Skeletal muscle cell (primary cell): ENCODE measurements around the gene PLPP4.

Experiments used
- DNase-seq: peaks from one replicate; pipeline ENCODE4 v3.0.0-alpha.2; 2010; ENCODE audit warnings: low read depth
- H3K4me3 ChIP-seq: 2 replicates; pipeline ENCODE4 v1.5.1; 2011; ENCODE audit warnings: low read depth, mild to moderate bottlenecking, control low read depth, low read length, moderate library complexity

The PLPP4 gene

DNA sequence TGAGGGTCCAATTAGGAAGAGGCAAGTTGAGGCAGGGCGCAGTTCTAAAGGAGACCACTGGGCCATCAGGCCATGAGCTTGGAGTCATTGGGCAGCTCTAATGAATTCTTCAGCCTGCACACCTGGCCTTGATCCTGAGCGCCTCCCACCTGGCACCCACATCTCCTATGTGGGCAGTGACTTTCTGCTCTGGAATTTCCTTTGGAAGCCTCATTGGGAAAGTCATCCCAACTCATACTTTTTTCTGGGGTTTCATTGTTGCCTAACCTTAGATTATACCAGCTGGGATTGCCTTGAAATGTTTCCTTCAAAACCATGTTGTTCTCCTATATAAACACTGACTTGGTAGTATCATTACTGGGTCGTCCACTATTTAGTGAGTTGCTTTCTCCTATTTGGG is 54.1 kb downstream of the PLPP4 start:
- no peak for DNase-seq
- no peak overlapping the region for H3K4me3 ChIP-seq

DNA sequence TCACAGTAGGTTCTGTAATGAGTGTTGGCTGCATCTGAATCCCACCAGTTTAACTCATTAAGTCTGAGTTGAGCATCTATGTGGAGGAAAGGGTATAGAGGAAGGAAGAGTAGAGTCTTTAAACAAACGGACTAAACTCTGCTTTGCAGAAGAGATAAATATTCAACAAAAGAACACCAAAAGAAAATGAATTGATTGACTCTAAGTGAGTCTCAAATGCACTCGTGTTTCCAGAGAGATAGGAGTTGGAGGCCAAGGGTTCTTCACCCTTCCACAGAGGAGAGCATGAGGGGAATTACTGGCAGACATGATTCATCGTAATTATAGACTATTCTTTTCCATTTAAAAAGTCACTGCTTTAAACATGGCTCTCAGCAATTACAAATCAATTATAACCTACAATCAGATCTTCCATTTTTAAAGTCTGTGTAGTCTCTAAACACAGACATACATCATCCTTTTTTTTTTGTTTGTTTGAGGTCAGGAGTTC is 56.3 kb downstream of the PLPP4 start:
- no peak overlapping the region for H3K4me3 ChIP-seq
- DNase-seq, result no peak

DNA sequence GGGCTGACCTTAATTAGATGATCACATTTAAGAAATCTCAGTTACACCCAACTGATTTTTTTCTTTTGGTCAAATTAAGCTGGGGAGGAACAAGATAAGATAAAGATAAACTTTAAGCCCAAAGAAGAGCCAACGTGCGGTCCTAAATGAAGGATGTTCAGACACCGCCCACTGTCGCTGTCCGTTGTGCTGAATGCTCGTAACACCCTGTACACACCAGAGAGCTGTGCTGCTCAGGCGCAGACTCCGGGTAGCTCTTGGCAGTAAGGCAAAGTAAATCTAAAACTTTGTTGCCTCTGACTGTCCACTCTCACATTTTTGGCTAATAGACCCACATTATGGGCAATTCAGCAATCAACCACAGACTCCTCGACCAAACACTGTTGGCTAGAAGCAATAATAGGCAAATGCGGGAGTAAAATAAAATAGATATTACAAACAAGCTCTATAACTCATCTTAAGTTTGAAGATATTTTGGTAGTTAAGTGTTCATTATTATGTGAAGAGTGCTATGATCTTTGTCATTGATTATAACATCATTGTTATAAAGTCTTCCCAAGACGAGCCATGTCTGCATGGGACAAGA is 57.1 kb downstream of the PLPP4 start:
- H3K4me3 ChIP-seq, result no peak overlapping the region
- DNase-seq, result no peak

DNA sequence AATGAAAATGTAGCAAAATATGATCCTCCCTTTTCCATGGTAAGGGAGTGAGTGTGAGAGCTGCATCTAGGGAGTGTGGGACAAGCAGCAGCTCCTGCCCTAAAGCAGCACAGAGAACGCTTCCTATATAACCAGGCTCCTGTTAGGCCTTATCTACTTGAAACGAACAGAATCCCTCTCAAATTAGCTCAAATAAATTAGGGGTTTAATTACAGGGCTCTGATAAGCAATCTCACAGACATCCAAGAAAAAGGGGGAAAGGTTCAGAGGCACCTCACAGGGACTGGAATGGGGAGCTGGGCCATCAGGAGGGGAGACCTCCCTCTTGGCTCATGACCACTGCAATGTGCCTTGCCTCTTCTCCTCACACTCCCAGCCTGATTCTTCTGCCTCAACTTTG is 57.9 kb downstream of the PLPP4 start:
- DNase-seq, result no peak
- H3K4me3 ChIP-seq, result no peak overlapping the region

- no peak for DNase-seq
- no peak overlapping the region for H3K4me3 ChIP-seq
These were observed 58.7 kb downstream of the PLPP4 start for GRCh38 chr10:120515741-120516140.

DNA sequence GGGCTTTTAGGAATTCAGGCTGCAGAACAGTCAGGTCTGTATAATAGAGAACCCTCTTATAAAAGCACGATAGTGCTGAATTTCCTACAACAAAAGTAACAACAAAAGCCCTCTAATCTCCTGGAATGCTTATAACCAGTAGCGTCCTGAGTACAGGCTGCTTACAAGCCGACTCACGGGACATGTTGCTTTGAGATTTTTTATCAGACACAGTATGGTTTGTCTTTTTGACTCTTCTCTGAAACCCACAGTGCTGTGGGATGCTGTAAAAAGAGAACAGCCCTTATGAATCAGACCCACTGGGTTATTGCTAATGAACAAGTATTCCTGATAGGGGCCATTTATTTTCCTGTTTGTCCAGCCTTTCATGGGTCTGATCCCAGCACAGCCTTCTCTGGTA is 59.4 kb downstream of the PLPP4 start:
- DNase-seq, result no peak
- no peak overlapping the region for H3K4me3 ChIP-seq

DNA sequence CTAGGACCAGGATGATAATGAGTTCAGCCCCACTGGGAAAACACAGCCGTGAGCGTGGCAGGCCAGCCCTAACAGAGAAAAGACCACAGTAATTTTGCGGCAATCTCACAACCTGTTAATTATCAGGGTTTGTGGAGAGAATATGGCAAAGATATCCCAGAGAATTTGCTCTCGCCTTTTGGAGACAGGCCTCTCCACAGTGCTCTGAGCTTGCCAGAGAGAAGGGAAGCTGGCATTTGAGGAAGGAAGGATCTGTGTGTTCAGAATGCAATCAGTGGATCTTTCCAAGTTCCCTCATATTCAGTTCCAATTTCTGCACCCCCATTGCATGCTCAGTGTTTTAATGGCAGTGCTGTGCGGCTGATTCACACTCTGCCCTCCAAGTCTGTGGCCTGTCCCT is 60.2 kb downstream of the PLPP4 start:
- no peak for DNase-seq
- no peak overlapping the region for H3K4me3 ChIP-seq

GRCh38 chr10:120517881-120518484 is 61.0 kb downstream of the PLPP4 start:
- no peak for DNase-seq
- no peak overlapping the region for H3K4me3 ChIP-seq

- no peak overlapping the region for H3K4me3 ChIP-seq
- no peak for DNase-seq
These were observed 64.9 kb downstream of the PLPP4 start for GRCh38 chr10:120521880-120522279.

DNA sequence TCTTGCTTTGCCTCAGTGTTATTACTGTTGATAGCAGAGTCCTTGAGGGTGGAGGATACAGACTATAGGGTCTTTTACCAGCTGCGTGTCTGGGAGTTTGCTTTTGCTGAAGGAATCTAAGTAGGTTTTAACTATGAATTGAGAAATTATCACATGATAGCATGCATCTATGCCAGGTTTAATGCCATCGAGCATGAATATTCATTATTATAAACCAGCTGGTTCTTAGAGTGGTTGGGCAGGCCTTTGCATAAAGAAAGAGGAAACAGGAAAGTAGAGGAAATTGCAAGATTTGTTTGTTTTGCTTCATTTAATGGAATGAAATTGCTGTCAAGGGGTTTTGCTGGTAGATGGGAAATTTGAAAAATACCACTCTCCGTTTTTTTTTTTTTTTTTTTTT is 70.7 kb downstream of the PLPP4 start:
- H3K4me3 ChIP-seq, result no peak overlapping the region
- no peak for DNase-seq

GRCh38 chr10:120530699-120531098 is 73.7 kb downstream of the PLPP4 start:
- no peak overlapping the region for H3K4me3 ChIP-seq
- no peak for DNase-seq

GRCh38 chr10:120538091-120538490 is 81.1 kb downstream of the PLPP4 start:
- DNase-seq, result no peak

GRCh38 chr10:120539076-120539475 is 82.0 kb downstream of the PLPP4 start:
- H3K4me3 ChIP-seq, result no peak overlapping the region
- no peak for DNase-seq

More at GRCh38 chr10:120538091-120538490, 81.1 kb downstream of the PLPP4 start:
- no peak overlapping the region for H3K4me3 ChIP-seq

DNA sequence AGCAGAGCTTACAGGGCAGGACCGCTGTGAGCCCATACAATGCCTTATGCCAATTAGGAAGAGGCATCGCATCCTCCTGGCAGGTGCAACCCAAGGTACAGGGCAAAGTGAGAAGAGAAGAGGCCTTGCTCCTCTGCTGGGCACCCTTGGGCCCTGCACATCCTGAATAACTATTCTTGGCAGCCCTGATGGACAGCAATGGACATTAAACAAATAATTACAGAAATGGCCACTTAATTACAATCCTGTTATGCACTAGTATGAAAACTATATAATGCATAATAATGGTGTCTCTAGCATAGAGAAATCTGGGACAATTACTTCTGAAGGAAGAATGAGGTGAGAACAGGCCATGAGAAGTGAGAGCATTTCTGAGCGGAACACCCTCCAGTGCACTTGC is 83.5 kb downstream of the PLPP4 start:
- no peak for DNase-seq

DNA sequence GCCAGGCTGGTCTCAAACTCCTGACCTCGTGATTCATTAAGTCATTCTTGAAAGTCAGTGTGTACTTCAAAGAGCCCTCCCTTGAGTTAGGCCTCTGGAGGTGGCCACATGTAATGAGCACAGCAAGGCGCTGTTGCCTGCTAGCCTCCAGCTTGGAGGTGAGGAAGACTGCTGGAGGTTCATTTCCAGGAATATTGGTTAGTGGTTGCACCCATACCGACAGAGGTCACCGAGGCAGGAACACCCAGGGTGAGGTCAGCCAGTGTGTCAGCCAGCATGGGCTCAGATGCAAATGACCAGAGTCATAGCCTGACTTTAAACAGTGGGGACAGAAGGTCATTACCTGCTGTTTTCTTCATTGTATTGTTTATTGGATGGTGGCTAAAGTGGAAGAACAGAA is 85.0 kb downstream of the PLPP4 start:
- DNase-seq, result no peak
- no peak overlapping the region for H3K4me3 ChIP-seq

More for the DNA sequence above, 83.5 kb downstream of the PLPP4 start:
- H3K4me3 ChIP-seq, result no peak overlapping the region

DNA sequence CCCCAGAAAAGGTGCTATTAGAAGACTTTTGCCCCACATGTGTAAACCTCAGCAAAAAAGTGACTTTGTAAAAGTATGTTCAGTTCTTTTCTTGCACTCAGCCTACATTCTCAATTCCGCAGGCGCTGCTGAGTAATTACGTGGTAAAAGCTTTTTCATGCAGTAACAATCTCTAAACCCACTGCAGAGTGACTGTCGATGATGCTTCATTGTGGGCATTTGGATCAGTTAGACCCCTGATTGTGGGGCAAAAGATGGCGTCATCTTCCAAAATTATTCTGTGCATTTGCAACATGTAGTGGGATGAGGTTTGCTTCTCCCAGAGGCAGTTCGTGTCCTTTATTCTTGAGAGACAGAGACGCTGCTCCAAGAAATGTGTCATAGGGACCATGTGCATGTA is 85.6 kb downstream of the PLPP4 start:
- H3K4me3 ChIP-seq, result no peak overlapping the region
- no peak for DNase-seq

GRCh38 chr10:120543291-120543690 is 86.3 kb downstream of the PLPP4 start:
- H3K4me3 ChIP-seq, result no peak overlapping the region
- DNase-seq, result no peak

- no peak for DNase-seq
- no peak overlapping the region for H3K4me3 ChIP-seq
These were observed 91.2 kb downstream of the PLPP4 start for GRCh38 chr10:120548210-120548609.

DNA sequence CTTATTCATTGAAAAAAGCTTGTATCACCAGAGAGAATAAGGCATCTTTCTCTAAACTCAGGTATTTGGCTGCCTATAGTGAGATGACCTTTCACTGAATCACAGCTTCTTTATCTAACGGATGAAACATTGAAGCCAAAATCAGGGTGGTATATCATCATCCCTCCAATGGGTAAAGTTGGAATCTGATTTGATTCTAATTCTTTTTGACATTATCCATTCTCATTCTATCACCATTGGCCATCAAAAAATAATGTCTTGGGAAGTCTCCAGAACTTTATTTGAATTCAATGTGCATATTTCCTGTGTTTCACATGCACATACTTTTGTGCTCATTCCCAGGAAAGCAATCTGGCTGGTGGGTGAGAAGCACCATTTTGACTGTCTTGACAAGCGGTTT is 95.2 kb downstream of the PLPP4 start:
- no peak overlapping the region for H3K4me3 ChIP-seq
- DNase-seq, result no peak

- no peak overlapping the region for H3K4me3 ChIP-seq
- DNase-seq, result no peak
These were observed 96.9 kb downstream of the PLPP4 start for GRCh38 chr10:120553911-120554310.

- no peak for DNase-seq
These were observed 98.4 kb downstream of the PLPP4 start for GRCh38 chr10:120555436-120555835.

More at GRCh38 chr10:120555436-120555835, 98.4 kb downstream of the PLPP4 start:
- H3K4me3 ChIP-seq, result no peak overlapping the region
